SK-N-MC (cell line): ENCODE data around the gene KCNJ18.
"Not testable (repeated sequence)": the region's sequence is repeated elsewhere in the genome, so short reads cannot be mapped to it uniquely, and the experiment has no call there.

Experiments
- EZH2 ChIP-seq: fragments of 200-600 bp; sonication (generic); IDR thresholded peaks from one replicate; pipeline ENCODE4 v1.6.1; 2017; ENCODE audit warnings: antibody characterized with exemption
- POLR2AphosphoS5 ChIP-seq: IDR thresholded peaks from 2 replicates; pipeline ENCODE4 v1.6.1; 2012; ENCODE audit warnings: mild to moderate bottlenecking, low read depth, low read length, borderline replicate concordance

- TF ChIP-seq EZH2, POLR2AphosphoS5: not testable (repeated sequence)
Measured at GRCh38 chr17:21702940-21703640, 10.8 kb downstream of the KCNJ18 start.
